SU-DHL-6 (cell line): ENCODE results near the gene GALE.

ENCODE experiments used
- H2AFZ ChIP-seq: fragments of 200-600 bp; sonication (generic); 2 replicates; pipeline ENCODE4 v1.6.1; 2014; ENCODE audit warnings: low read depth, mild to moderate bottlenecking, moderate library complexity, mixed read lengths, antibody characterized with exemption, low read length; ENCODE audit not compliant: severe bottlenecking
- H3F3A ChIP-seq: fragments of 200-600 bp; shearing (Covaris generic); 2 replicates; pipeline ENCODE4 v1.6.0; 2016; ENCODE audit warnings: antibody characterized with exemption, mild to moderate bottlenecking; ENCODE audit not compliant: insufficient read depth
- H3K27ac ChIP-seq: fragments of 200-600 bp; sonication (generic); 2 replicates; pipeline ENCODE4 v1.5.1; 2016; ENCODE audit warnings: low read depth, mild to moderate bottlenecking, low read length, moderate library complexity, mixed read lengths
- H3K27me3 ChIP-seq: fragments of 200-600 bp; sonication (generic), shearing (Covaris generic); 2 replicates; pipeline ENCODE4 v1.6.0; 2014; ENCODE audit warnings: mild to moderate bottlenecking, low read length
- H3K36me3 ChIP-seq: fragments of 200-600 bp; sonication (generic); 2 replicates; pipeline ENCODE4 v1.6.1; 2014; ENCODE audit warnings: mild to moderate bottlenecking, low read length, mixed read lengths
- H3K4me2 ChIP-seq: fragments of 300-600, 200-600 bp; shearing (Covaris generic), sonication (generic); 2 replicates; pipeline ENCODE4 v1.6.0; 2014; ENCODE audit warnings: low read length, low read depth, mild to moderate bottlenecking; ENCODE audit not compliant: poor library complexity, severe bottlenecking
- H3K4me3 ChIP-seq: fragments of 200-600 bp; sonication (generic); 2 replicates; pipeline ENCODE4 v1.5.1; 2014; ENCODE audit warnings: antibody characterized with exemption, low read length, mild to moderate bottlenecking, mixed read lengths; ENCODE audit not compliant: insufficient read depth, poor library complexity, severe bottlenecking
- H3K79me2 ChIP-seq: fragments of 200-600 bp; sonication (generic); 2 replicates; pipeline ENCODE4 v1.6.1; 2014; ENCODE audit warnings: mild to moderate bottlenecking, low read length, moderate library complexity; ENCODE audit not compliant: insufficient read depth
- H3K9ac ChIP-seq: fragments of 200-600 bp; sonication (generic); 2 replicates; pipeline ENCODE4 v1.7.0; 2014; ENCODE audit warnings: mild to moderate bottlenecking, low read length
- H3K9me2 ChIP-seq: fragments of 200-600 bp; sonication (generic); replicated peaks from 2 replicates; pipeline ENCODE4 v1.6.1; 2014; ENCODE audit warnings: low read length; ENCODE audit not compliant: insufficient read depth
- H3K9me3 ChIP-seq: fragments of 200-600 bp; sonication (generic); 2 replicates; pipeline ENCODE4 v1.6.1; 2014; ENCODE audit warnings: low read length, mixed read lengths; ENCODE audit not compliant: insufficient read depth
- H4K20me1 ChIP-seq: fragments of 200-600 bp; sonication (generic); 2 replicates; pipeline ENCODE4 v1.6.1; 2014; ENCODE audit warnings: low read depth, mild to moderate bottlenecking, antibody characterized with exemption, low read length, moderate library complexity, mixed read lengths
- EZH2phosphoT487 ChIP-seq: fragments of 200-600 bp; sonication (generic), shearing (Covaris generic); conservative IDR thresholded peaks from 2 replicates; pipeline ENCODE4 v1.6.1; 2018; ENCODE audit warnings: mild to moderate bottlenecking, antibody characterized with exemption, low read length, moderate library complexity, mixed read lengths
- TF ChIP-seq, protein P1 (sequence below): fragments of 200-600 bp; sonication (generic); IDR thresholded peaks from one replicate; pipeline ENCODE4 v1.5.1; 2017; ENCODE audit warnings: antibody characterized with exemption, mild to moderate bottlenecking, low read length, moderate library complexity; ENCODE audit not compliant: insufficient read depth, poor library complexity, severe bottlenecking

GALE gene

DNA sequence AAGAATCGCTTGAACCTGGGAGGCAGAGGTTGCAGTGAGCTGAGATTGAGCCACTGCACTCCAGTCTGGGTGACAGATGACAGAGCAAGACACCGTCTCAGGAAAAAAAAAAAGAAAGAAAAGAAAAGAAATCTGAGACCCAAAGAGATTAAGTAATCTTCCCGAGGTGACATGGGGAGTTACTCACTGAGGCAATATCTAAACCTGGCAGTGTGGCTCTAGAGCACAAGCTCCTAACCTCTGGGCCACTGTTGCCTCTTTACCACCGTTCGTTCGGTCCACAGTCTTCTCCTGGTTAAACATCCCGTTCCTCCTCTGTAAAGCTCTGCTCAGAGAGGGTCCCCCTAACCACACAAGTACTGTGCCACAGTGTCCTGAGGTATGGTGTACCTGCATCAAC lies 23.2 kb upstream of the GALE start:
- H3K27ac ChIP-seq: no peak overlapping the region
- peak overlapping the region; percentile 88 for H3K4me2 ChIP-seq
- H3K9ac ChIP-seq: no peak overlapping the region
- H3K27me3 ChIP-seq: no peaks in the 10 kb centered on the region
- no peaks in the 10 kb centered on the region for H4K20me1 ChIP-seq
- H3F3A ChIP-seq: peaks cover 9% of the 10 kb centered on the region; the same call in 1 of the 2 replicates
- H3K79me2 ChIP-seq: no peaks in the 10 kb centered on the region
- no peaks in the 10 kb centered on the region for H3K9me3 ChIP-seq
- no peaks in the 10 kb centered on the region for H3K36me3 ChIP-seq
- no peak for TF ChIP-seq EZH2phosphoT487
- TF ChIP-seq, protein P1, sequence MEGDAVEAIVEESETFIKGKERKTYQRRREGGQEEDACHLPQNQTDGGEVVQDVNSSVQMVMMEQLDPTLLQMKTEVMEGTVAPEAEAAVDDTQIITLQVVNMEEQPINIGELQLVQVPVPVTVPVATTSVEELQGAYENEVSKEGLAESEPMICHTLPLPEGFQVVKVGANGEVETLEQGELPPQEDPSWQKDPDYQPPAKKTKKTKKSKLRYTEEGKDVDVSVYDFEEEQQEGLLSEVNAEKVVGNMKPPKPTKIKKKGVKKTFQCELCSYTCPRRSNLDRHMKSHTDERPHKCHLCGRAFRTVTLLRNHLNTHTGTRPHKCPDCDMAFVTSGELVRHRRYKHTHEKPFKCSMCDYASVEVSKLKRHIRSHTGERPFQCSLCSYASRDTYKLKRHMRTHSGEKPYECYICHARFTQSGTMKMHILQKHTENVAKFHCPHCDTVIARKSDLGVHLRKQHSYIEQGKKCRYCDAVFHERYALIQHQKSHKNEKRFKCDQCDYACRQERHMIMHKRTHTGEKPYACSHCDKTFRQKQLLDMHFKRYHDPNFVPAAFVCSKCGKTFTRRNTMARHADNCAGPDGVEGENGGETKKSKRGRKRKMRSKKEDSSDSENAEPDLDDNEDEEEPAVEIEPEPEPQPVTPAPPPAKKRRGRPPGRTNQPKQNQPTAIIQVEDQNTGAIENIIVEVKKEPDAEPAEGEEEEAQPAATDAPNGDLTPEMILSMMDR: no peak
- H3K9me2 ChIP-seq: no peaks in the 10 kb centered on the region
- H2AFZ ChIP-seq: no peak overlapping the region
- no peak overlapping the region for H3K4me3 ChIP-seq

DNA sequence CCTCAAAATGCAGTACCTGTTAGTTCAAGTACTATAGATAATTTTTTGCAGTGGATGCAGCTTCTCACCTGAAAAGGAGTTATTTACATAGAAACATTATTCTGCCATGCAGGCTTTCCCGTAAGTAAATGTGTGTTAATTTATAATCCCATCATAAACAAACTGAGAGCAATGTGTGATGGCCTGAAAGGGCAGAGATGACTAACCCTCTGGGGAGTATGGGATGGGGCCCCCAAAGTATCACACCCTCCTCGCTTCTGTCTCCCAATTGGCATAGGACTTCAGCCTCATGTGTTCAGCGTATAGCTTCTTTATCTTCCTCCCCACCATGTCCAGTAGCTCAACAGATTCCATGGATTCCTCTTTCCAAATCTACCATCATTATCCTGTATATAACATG lies 17.1 kb upstream of the GALE start:
- TF ChIP-seq EZH2phosphoT487: no peak
- TF ChIP-seq, protein P1: no peak
- Histone ChIP-seq H3K27me3 (no peaks in the 10 kb centered on the region), H2AFZ (no peak overlapping the region), H3F3A (no peaks in the 10 kb centered on the region), H3K36me3 (no peaks in the 10 kb centered on the region), H3K27ac (no peak overlapping the region), H3K9me2 (no peaks in the 10 kb centered on the region), H3K9ac (no peak overlapping the region), H3K79me2 (no peaks in the 10 kb centered on the region), H3K4me3 (no peak overlapping the region), H3K9me3 (no peaks in the 10 kb centered on the region), H4K20me1 (no peaks in the 10 kb centered on the region), H3K4me2 (no peak overlapping the region)

DNA sequence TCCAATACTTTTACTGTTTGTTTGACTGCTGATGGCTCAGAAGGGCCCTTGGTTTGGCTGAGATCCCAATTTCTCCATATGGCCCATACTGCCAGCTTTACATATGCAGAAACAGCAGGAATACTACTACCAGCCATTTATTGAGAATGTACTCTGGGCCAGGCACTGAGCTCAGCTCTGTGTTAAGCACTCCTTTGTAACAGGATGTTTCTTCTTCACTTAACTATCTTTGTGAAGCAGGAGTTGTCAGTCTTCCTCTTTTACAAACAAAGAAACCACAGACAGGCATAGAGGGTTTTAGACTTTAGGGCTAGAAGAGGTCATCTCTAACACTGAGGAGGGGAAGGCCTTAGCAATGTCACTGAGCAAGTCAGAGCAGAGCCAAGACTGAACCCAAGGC lies 16.4 kb upstream of the GALE start:
- no peak for TF ChIP-seq EZH2phosphoT487
- TF ChIP-seq, protein P1: no peak
- Histone ChIP-seq H3K9me2 (no peaks in the 10 kb centered on the region), H3K27ac (no peak overlapping the region), H2AFZ (no peak overlapping the region), H3K4me2 (no peak overlapping the region), H3K36me3 (no peaks in the 10 kb centered on the region), H3K9me3 (no peaks in the 10 kb centered on the region), H4K20me1 (no peaks in the 10 kb centered on the region), H3K27me3 (no peaks in the 10 kb centered on the region), H3K4me3 (no peak overlapping the region), H3K9ac (no peak overlapping the region), H3F3A (no peaks in the 10 kb centered on the region), H3K79me2 (no peaks in the 10 kb centered on the region)
